GM21717 (cell line): ENCODE results near the gene RAB6C.
"Not testable (repeated sequence)": the region's sequence is repeated elsewhere in the genome, so short reads cannot be mapped to it uniquely, and the experiment has no call there.

ENCODE experiments used
- ATAC-seq: cut with Tn5 transposase; IDR thresholded peaks from one replicate; pipeline ENCODE4 v1.9.1; 2021; ENCODE audit warnings: mild to moderate bottlenecking, moderate library complexity; ENCODE audit not compliant: unreplicated experiment

RAB6C gene

DNA sequence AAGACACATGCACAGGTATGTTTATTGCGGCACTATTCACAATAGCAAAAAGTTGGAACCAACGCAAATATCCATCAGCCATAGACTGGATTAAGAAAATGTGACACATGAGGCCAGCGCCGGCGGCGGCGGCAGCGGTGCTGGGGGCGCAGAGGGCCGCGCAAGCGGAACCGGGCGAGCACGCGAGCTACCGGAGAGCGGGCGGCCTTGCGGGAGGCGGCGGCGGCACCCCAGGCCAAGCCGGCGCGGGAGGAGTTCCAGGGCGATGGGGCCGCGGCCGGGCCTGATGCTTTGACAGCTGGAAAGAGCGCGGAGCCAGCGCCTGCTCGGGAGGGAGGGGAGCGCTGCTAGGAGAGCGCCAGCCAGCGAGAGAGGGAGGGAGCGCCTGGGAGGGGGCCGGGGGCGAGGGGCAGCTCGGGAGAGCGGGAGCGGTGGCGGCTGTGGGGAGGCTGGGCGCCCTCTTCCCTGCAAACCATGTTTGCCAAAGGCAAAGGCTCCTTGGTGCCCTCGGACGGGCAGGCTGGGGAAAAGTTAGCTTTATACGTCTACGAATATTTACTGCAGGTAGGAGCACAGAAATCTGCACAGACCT, 13.0 kb downstream of the RAB6C start:
- ATAC-seq: not testable (repeated sequence)

DNA sequence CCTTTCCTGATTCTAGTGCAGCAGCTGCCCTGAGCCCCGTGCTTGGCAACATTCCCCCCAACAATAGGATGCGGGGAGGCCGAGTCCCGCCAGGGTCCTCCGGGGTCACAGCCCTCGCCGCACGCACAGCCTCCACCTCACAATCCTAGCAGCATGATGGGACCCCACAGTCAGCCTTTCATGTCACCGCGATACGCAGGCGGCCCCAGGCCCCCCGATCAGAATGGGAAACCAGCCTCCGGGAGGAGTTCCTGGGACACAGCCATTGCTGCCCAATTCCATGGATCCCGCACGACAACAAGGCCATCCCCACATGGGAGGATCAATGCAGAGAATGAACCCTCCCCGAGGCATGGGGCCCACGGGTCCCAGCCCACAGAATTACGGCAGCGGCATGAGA, 13.7 kb downstream of the RAB6C start:
- ATAC-seq: not testable (repeated sequence)

DNA sequence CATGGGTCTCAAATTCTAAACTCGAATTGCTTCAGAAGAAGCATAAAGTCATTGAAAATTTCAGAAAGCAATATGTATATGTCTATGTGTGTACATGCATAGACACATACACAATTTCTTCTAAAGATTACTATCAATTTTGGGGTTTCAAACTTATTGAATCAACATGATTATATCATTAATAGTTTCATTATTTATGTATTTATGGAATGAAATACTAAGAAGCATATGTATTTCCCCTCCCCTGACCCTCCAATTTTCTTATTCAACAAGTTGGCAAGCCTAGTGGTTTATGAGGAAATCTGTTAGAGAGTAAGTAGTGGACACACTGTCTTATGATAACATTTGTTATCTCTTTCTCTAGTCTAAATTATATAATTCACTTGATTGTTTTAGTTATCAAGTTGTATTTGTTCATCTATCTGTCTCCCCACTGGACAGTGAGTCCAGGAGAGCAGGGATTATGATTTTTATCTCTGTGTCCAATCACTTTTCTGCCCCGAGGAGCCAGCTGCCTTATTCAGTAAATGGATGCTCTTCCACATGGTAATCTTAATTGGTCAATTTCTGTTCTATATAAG, 17.3 kb downstream of the RAB6C start:
- ATAC-seq: not testable (repeated sequence)

DNA sequence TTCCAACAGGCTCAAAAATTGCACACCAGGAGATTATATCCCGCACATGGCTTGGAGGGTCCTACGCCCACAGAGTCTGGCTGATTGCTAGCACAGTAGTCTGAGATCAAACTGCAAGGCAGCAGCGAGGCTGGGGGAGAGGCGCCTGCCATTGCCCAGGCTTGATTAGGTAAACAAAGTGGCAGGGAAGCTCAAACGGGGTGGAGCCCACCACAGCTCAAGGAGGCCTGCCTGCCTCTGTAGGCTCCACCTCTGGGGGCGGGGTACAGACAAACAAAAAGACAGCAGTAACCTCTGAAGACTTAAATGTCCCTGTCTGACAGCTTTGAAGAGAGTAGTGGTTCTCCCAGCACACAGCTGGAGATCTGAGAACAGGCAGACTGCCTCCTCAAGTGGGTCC, 19.3 kb downstream of the RAB6C start:
- ATAC-seq: not testable (repeated sequence)

DNA sequence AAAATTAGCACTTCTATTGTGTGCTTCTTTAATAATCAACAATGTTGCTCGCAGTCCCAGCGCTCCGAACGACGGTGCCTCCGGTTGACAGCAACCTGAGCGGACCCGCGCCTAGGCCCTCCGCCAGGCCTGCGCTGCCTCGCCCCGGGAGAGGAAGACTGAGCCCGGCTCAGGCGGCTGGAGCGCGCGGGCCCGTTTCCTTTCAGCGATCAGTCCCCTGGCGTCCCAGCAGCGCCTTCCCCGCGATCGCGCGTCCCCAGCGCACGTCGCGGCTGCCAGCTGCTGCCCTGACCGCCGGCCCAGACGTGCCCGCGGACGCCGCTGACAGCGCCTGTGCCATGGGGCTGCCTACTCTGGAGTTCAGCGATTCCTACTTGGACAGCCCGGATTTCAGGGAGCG, 26.4 kb downstream of the RAB6C start:
- ATAC-seq: not testable (repeated sequence)

DNA sequence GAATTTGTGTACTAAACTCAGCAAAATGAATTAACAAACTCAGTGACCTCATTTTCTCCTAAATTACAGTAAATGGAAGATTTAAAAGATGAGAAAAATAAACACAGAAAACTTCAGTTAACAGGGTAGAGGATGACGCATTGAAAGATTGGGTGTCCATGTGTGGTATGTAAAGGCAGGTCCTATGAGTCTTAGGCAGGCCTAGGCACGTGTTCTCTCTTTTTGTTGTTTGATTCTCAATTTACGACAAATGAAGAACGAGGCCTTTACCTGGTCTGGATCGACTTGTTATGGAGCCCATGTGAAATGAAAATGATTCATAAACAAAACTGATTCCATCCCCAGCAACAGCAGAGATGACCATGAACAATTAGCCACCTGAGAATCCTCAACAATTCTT, 37.2 kb downstream of the RAB6C start:
- not testable (repeated sequence) for ATAC-seq

DNA sequence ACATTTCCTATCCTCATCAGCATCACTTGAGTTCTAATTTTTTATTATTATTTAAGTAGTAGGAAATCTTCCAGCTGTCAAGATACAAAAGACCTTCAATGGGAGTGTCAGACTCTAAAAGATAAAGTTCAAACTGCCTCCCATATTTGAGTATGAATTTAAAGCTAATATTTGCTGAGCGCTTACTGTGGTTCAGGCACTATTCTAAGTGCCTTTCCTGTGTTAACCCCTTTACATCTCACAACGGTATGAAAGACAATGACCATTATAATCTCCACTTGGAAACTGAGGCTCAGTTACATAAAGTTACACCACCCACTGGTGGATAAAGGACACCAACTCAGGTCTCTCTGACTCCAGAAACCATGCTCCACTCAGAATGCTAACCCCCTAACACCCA, 39.9 kb downstream of the RAB6C start:
- ATAC-seq: no peak

DNA sequence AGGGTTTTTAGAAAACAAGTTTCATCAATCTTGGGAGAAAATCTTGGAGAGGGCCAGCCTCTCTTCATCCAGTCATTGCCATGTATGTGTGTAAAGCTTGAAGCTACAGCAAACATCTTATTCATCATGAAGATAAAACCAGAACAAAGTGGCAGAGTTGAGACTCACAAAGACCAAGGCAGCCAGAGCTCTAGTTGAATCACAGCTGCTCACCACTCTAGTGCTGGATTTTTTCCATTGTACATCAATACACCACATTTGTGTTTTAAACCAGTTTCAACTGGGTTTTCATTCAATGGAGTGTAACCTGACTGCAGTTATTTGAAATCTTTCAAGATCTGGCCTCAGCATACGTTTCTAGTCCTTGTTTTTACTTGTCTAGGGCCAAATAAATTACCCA, 40.6 kb downstream of the RAB6C start:
- not testable (repeated sequence) for ATAC-seq

DNA sequence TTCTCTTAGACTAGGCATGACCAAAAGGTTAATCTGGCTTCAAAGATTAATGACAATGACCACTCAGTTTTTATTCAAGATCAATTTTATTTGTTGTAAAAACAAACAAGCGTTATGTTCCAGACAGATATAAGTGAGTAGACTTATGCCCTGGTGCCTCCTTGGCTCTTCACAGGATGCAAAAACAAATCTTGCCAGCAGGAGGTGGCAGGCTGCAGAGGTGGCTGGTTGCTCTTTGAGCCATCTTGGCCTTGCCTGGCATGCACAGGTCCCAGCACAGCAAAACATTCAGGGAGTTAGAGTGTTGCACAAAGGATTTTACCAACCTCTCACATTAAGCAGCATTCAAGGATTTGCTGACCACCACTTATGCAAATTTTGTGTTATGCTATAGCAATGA, 46.5 kb downstream of the RAB6C start:
- ATAC-seq: not testable (repeated sequence)
